22Rv1 (cell line): ENCODE data around the gene CFAP54.

Experiments
- CTCF ChIP-seq: fragments of 450-650 bp; IDR thresholded peaks from 2 replicates; pipeline ENCODE4 v1.5.1; 2017; ENCODE audit warnings: mild to moderate bottlenecking
- ZFX ChIP-seq: fragments of 450-650 bp; IDR thresholded peaks from 2 replicates; pipeline ENCODE4 v1.6.1; 2017; ENCODE audit warnings: antibody characterized with exemption, borderline replicate concordance

- peak; percentile 83 for TF ChIP-seq CTCF
- no peak for TF ChIP-seq ZFX
Measured at GRCh38 chr12:96578526-96579125, 89.2 kb downstream of the CFAP54 start.
